Loucy (cell line): ENCODE data around the gene PAK5.

Source experiments
- H2AFZ ChIP-seq: fragments of 200-600 bp; sonication (generic); 2 replicates; pipeline ENCODE4 v1.6.0; 2016; ENCODE audit warnings: antibody characterized with exemption, mild to moderate bottlenecking, low read length, moderate library complexity
- H3F3A ChIP-seq: fragments of 200-600 bp; 2 replicates; pipeline ENCODE4 v1.6.0; 2016; ENCODE audit warnings: antibody characterized with exemption, low read depth, mild to moderate bottlenecking
- H3K27me3 ChIP-seq: fragments of 200-600 bp; sonication (generic); 2 replicates; pipeline ENCODE4 v1.6.1; 2014; ENCODE audit warnings: low read length, mild to moderate bottlenecking; ENCODE audit not compliant: insufficient read depth, poor library complexity, severe bottlenecking
- H3K36me3 ChIP-seq: fragments of 200-600 bp; sonication (generic); 2 replicates; pipeline ENCODE4 v1.6.1; 2016; ENCODE audit warnings: low read length; ENCODE audit not compliant: insufficient read depth
- H3K4me1 ChIP-seq: fragments of 200-600 bp; sonication (generic); 2 replicates; pipeline ENCODE4 v1.5.1; 2014; ENCODE audit warnings: low read length, mild to moderate bottlenecking; ENCODE audit not compliant: insufficient read depth, poor library complexity, severe bottlenecking
- H3K4me2 ChIP-seq: fragments of 200-600 bp; sonication (generic); 2 replicates; pipeline ENCODE4 v1.6.0; 2014; ENCODE audit warnings: antibody characterized with exemption, low read length, low read depth, mild to moderate bottlenecking; ENCODE audit not compliant: poor library complexity, severe bottlenecking
- H3K4me3 ChIP-seq: fragments of 200-600 bp; sonication (generic); 2 replicates; pipeline ENCODE4 v1.5.1; 2014; ENCODE audit warnings: low read length, mild to moderate bottlenecking, mixed read lengths; ENCODE audit not compliant: poor library complexity, severe bottlenecking
- H3K79me2 ChIP-seq: fragments of 200-600 bp; sonication (generic); 2 replicates; pipeline ENCODE4 v1.6.1; 2014; ENCODE audit warnings: low read length; ENCODE audit not compliant: insufficient read depth
- H3K9ac ChIP-seq: fragments of 200-600 bp; sonication (generic); 2 replicates; pipeline ENCODE4 v1.6.0; 2014; ENCODE audit warnings: mild to moderate bottlenecking, low read depth, low read length, moderate library complexity; ENCODE audit not compliant: poor library complexity, severe bottlenecking
- H3K9me2 ChIP-seq: fragments of 200-600 bp; sonication (generic); replicated peaks from 2 replicates; pipeline ENCODE4 v1.6.1; 2016; ENCODE audit warnings: low read depth, low read length, mixed read lengths
- H3K9me3 ChIP-seq: fragments of 200-600 bp; sonication (generic); 2 replicates; pipeline ENCODE4 v1.6.1; 2014; ENCODE audit warnings: mild to moderate bottlenecking, antibody characterized with exemption, low read length, low read depth; ENCODE audit not compliant: insufficient read depth
- H4K20me1 ChIP-seq: fragments of 200-600 bp; sonication (generic); 2 replicates; pipeline ENCODE4 v1.6.0; 2014; ENCODE audit warnings: antibody characterized with exemption, low read length, mild to moderate bottlenecking; ENCODE audit not compliant: insufficient read depth, poor library complexity, severe bottlenecking
- CTCF ChIP-seq: fragments of 200-600 bp; sonication (generic); conservative IDR thresholded peaks from 2 replicates; pipeline ENCODE4 v1.5.1; 2014; ENCODE audit warnings: mild to moderate bottlenecking, antibody characterized with exemption, low read length
- EZH2phosphoT487 ChIP-seq: fragments of 200-600 bp; IDR thresholded peaks from 2 replicates; pipeline ENCODE4 v1.6.1; 2018; ENCODE audit warnings: antibody characterized with exemption, mild to moderate bottlenecking, moderate library complexity, borderline replicate concordance

PAK5 gene

GRCh38 chr20:9507544-9508239 lies 331.2 kb downstream of the PAK5 start:
- H3K9me2 ChIP-seq: no peaks in the 10 kb centered on the region
- no peaks in the 10 kb centered on the region for H3K27me3 ChIP-seq
- H3K79me2 ChIP-seq: peaks cover 35% of the 10 kb centered on the region
- peaks cover 63% of the 10 kb centered on the region for H3K4me1 ChIP-seq
- H4K20me1 ChIP-seq: no peaks in the 10 kb centered on the region
- TF ChIP-seq EZH2phosphoT487: no peak
- TF ChIP-seq CTCF: no peak
- H3F3A ChIP-seq: peaks cover 12% of the 10 kb centered on the region
- H3K9ac ChIP-seq: no peak overlapping the region
- no peaks in the 10 kb centered on the region for H3K9me3 ChIP-seq
- H2AFZ ChIP-seq: no peak overlapping the region
- H3K4me2 ChIP-seq: no peak overlapping the region
- H3K36me3 ChIP-seq: no peaks in the 10 kb centered on the region
- H3K4me3 ChIP-seq: no peak overlapping the region

- H3K27me3 ChIP-seq: no peaks in the 10 kb centered on the region
- peaks cover 28% of the 10 kb centered on the region for H3K79me2 ChIP-seq
- H3K9me2 ChIP-seq: no peaks in the 10 kb centered on the region
- H3K36me3 ChIP-seq: no peaks in the 10 kb centered on the region
- H3F3A ChIP-seq: peaks cover 12% of the 10 kb centered on the region
- H4K20me1 ChIP-seq: no peaks in the 10 kb centered on the region
- no peak overlapping the region for H3K4me3 ChIP-seq
- H3K9ac ChIP-seq: no peak overlapping the region
- no peak for TF ChIP-seq CTCF
- no peak for TF ChIP-seq EZH2phosphoT487
- no peak overlapping the region for H3K4me2 ChIP-seq
- H3K9me3 ChIP-seq: no peaks in the 10 kb centered on the region
- peaks cover 63% of the 10 kb centered on the region for H3K4me1 ChIP-seq
- no peak overlapping the region for H2AFZ ChIP-seq
Observed at GRCh38 chr20:9506964-9507369, 331.9 kb downstream of the PAK5 start.

- no peak overlapping the region for H3K4me2 ChIP-seq
- H3K79me2 ChIP-seq: peaks cover 21% of the 10 kb centered on the region
- H3K36me3 ChIP-seq: no peaks in the 10 kb centered on the region
- no peaks in the 10 kb centered on the region for H4K20me1 ChIP-seq
- no peak overlapping the region for H2AFZ ChIP-seq
- H3K27me3 ChIP-seq: no peaks in the 10 kb centered on the region
- no peak for TF ChIP-seq EZH2phosphoT487
- no peak for TF ChIP-seq CTCF
- no peaks in the 10 kb centered on the region for H3K9me3 ChIP-seq
- peaks cover 12% of the 10 kb centered on the region for H3F3A ChIP-seq
- H3K9ac ChIP-seq: no peak overlapping the region
- H3K4me1 ChIP-seq: peaks cover 63% of the 10 kb centered on the region
- no peaks in the 10 kb centered on the region for H3K9me2 ChIP-seq
- H3K4me3 ChIP-seq: no peak overlapping the region
Observed at GRCh38 chr20:9506280-9506821, 332.5 kb downstream of the PAK5 start.
